Adipocyte (in vitro differentiated cells): ENCODE data around the gene E2F6.

Experiments used
- DNase-seq: peaks from one replicate; pipeline ENCODE4 v3.0.0-alpha.2; 2015; ENCODE audit warnings: low read depth
- H3K27me3 ChIP-seq: replicated peaks from 2 replicates; pipeline ENCODE4 v1.7.0; 2013; ENCODE audit warnings: mild to moderate bottlenecking, low read length, moderate library complexity; ENCODE audit not compliant: control insufficient read depth, insufficient read depth
- H3K36me3 ChIP-seq: 2 replicates; pipeline ENCODE4 v1.7.0; 2013; ENCODE audit warnings: low read length, mild to moderate bottlenecking, moderate library complexity; ENCODE audit not compliant: control insufficient read depth, insufficient read depth, severe bottlenecking
- H3K4me1 ChIP-seq: 2 replicates; pipeline ENCODE4 v1.7.0; 2013; ENCODE audit warnings: mild to moderate bottlenecking, low read length, moderate library complexity; ENCODE audit not compliant: control insufficient read depth, insufficient read depth
- H3K4me3 ChIP-seq: 2 replicates; pipeline ENCODE4 v1.7.0; 2013; ENCODE audit warnings: mild to moderate bottlenecking, low read length, moderate library complexity
- H3K9ac ChIP-seq: 2 replicates; pipeline ENCODE4 v1.7.0; 2013; ENCODE audit warnings: mild to moderate bottlenecking, low read length, moderate library complexity
- H3K9me3 ChIP-seq: 2 replicates; pipeline ENCODE4 v1.7.0; 2013; ENCODE audit warnings: mild to moderate bottlenecking, low read length, moderate library complexity; ENCODE audit not compliant: control insufficient read depth

Gene E2F6

DNA sequence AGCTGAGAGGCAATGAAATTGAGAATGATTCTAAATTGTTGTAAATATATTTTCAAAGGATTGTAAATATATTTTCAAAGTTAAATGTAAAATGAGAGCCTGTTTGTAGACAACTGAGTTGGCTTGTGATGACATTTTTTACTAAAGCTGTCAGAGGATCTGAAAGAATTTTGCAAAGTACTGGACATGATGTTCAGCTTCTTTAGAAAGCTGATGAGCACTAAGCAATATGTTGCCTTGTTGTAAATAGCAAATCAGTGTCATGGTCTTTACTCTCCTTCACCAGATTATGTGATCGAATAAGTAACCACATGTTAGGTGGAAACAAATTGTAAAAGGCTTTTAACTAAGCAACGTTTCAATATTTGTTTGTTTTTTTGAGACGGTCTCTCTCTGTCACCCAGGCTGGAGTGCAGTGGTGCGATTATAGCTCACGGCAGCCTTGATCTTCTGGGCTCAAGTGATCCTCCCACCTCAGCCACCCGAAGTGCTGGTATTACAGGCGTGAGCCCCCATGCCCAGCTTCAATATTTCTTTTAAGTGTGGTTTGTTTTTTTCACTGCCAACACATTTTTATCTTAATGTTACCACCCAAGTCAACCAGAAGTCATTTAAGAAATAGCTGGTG is 44.0 kb downstream of the E2F6 start:
- Histone ChIP-seq H3K9ac (peak overlapping the region; percentile 81), H3K27me3 (no peaks in the 10 kb centered on the region), H3K36me3 (no peaks in the 10 kb centered on the region), H3K4me3 (peak overlapping the region; percentile 48), H3K9me3 (peaks cover 7% of the 10 kb centered on the region), H3K4me1 (peaks cover 41% of the 10 kb centered on the region)
- no peak for DNase-seq

DNA sequence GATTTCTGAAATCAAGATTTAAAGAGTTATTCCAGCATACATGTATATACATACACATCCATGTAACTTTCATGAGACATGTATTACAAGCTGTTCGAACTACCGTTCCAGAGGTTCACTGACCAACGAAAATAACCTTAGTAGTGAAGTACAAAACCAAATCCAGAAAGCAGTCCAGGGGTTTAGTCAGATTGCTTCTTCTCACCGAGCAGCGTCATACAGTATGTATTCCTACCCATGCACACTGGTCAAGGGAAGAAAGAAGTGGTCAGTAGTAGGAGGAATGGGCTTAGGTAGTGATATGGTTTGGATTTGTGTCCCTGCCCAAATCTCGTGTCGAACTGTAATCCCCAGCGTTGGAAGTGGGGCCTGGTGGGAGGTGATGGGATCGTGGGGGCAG is 45.3 kb downstream of the E2F6 start:
- Histone ChIP-seq H3K9ac (peak overlapping the region; percentile 81), H3K27me3 (no peaks in the 10 kb centered on the region)

DNA sequence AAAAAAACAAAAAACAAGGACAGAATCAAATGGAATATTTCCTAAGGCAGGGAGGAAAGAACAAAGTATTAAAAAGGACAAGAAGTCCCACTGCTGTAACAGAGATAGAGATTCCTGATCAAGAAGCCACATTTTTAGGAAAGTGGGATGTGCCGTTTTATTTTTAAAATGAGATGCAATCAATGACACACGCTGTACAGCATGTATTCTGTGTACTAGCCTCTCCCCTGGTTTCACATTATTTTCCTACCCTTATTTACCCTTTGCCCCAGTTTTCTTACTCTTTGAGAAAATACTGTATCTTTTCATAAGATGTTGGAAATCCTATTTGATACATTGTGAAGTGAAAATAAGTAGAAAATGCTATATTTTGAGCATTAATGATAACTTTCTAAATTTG is 45.8 kb downstream of the E2F6 start:
- Histone ChIP-seq H3K4me1 (peaks cover 46% of the 10 kb centered on the region), H3K9me3 (peaks cover 7% of the 10 kb centered on the region), H3K27me3 (no peaks in the 10 kb centered on the region), H3K4me3 (peak overlapping the region; percentile 66), H3K36me3 (no peaks in the 10 kb centered on the region), H3K9ac (peak overlapping the region; percentile 81)
- peak; percentile 33 for DNase-seq

More for the DNA sequence above, 45.3 kb downstream of the E2F6 start:
- Histone ChIP-seq H3K4me3 (peak overlapping the region; percentile 66), H3K9me3 (peaks cover 7% of the 10 kb centered on the region), H3K36me3 (no peaks in the 10 kb centered on the region), H3K4me1 (peaks cover 46% of the 10 kb centered on the region)
- no peak for DNase-seq

GRCh38 chr2:11419781-11420180 is 46.2 kb downstream of the E2F6 start:
- peaks cover 46% of the 10 kb centered on the region for H3K4me1 ChIP-seq
- peak overlapping the region; percentile 81 for H3K9ac ChIP-seq
- H3K27me3 ChIP-seq: no peaks in the 10 kb centered on the region
- H3K4me3 ChIP-seq: peak overlapping the region; percentile 66
- peak; percentile 50 for DNase-seq
- H3K9me3 ChIP-seq: peaks cover 7% of the 10 kb centered on the region
- no peaks in the 10 kb centered on the region for H3K36me3 ChIP-seq

DNA sequence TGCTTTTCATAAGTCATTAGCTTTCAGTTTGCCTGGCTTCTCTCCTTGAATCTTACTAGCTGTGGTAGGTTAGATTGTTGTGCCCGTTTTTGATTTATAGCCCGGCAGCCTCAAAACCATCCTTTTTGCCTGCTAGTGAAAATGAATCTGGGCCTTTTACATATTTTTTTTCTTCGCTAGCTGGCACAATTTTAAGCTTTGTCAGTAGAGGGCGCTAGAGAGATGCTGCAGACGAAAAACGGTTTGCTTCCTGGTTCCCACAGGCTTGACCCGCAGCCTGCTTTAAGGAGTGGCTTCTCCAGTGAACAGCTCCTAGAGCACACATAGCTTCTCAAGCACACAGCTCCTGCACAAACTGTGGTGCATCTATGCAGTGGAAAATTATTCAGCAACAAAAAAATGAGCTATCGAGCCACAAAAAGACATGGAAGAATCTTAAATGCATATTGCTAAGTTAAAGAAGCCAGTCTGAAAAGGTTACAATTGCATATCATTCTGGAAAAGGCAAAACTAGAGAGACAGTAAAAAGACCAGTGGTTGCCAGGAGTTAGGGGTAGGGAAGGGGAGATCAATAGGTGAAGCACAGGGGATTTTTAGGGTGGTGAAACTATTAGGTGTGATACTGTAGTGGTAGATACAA is 47.9 kb downstream of the E2F6 start:
- peaks cover 7% of the 10 kb centered on the region for H3K9me3 ChIP-seq
- H3K4me1 ChIP-seq: peaks cover 42% of the 10 kb centered on the region
- no peak overlapping the region for H3K4me3 ChIP-seq
- no peak for DNase-seq
- H3K9ac ChIP-seq: no peak overlapping the region
- no peaks in the 10 kb centered on the region for H3K36me3 ChIP-seq
- no peaks in the 10 kb centered on the region for H3K27me3 ChIP-seq

DNA sequence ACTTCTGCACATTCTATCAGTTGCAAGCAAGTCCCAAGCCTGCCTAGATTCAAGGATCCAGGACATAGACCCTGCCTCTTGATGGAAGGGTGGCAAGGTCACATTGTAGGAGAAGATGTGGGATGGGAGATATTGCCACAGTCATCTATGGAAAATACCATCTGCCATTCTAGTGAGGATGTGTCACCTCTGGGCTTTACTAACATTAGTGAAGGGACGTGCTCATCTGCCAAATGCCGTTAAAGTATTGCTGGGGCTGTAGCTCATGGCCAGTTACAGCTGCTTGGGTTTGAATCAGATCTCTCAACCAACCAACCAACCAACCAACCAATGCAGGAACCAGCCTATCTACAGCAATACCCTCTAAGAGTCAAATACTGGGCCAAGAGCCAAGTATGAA is 49.0 kb downstream of the E2F6 start:
- no peak for DNase-seq
- no peak overlapping the region for H3K9ac ChIP-seq
- peaks cover 31% of the 10 kb centered on the region for H3K4me1 ChIP-seq
- H3K9me3 ChIP-seq: peaks cover 7% of the 10 kb centered on the region
- H3K27me3 ChIP-seq: no peaks in the 10 kb centered on the region
- no peaks in the 10 kb centered on the region for H3K36me3 ChIP-seq
- no peak overlapping the region for H3K4me3 ChIP-seq

- Histone ChIP-seq H3K4me3 (no peak overlapping the region), H3K4me1 (peaks cover 30% of the 10 kb centered on the region), H3K9ac (no peak overlapping the region), H3K9me3 (peaks cover 7% of the 10 kb centered on the region), H3K36me3 (no peaks in the 10 kb centered on the region), H3K27me3 (no peaks in the 10 kb centered on the region)
- no peak for DNase-seq
Measured at GRCh38 chr2:11416186-11416585, 49.8 kb downstream of the E2F6 start.

DNA sequence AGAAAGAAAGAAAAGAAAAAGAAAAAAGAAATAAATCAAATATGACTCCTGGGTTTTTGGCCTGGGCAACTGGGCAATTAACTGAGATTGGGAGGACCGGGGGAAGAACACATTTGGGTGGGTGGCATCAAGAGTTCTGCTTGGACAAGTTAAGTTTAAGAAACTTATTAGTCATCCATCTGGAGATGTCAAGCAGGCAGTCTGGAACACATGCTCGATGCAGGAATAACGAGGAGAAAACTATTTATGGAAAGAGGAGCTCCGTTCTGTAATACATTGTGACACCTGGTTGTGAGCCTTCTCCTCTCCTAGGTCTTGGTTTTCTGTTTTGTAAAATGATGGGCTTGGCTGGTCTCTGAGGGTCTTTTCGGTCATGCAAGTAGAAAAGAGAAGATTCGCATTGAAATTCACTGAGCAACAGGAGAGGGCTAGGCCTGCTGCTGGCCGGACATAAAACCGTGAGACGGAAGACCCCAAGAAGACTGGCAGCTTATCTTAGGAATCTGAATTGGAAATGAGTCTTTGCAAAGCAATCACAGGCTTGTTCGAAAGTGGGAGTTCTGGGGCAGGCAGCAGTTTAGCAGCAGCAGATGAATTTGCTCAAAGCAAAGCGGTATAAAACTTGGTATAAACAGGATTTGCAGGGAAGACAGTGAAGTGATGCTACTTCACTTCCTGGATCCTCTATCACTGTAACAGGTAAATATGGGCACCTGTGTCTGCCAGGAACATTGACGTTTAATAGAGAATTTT is 51.4 kb downstream of the E2F6 start:
- Histone ChIP-seq H3K4me1 (peaks cover 26% of the 10 kb centered on the region), H3K27me3 (no peaks in the 10 kb centered on the region), H3K36me3 (no peaks in the 10 kb centered on the region), H3K9ac (no peak overlapping the region), H3K4me3 (no peak overlapping the region), H3K9me3 (peaks cover 7% of the 10 kb centered on the region)
- DNase-seq: no peak

DNA sequence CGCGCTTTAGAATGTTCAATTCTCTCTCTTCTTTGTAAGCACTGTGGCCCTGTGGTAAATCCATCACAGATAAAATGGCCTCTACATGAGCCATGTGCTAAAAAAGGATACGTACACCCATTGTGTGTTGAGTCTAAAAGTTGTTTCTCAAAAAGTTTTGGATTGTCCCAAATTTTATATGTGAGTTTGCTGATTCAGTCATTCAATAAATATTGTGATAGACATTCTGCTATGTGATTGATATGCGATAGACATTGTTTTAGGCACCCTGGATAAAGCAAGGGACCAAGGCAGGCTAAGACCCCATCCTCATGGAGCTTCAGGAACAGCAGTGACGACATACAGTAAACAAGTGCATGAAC is 53.5 kb downstream of the E2F6 start:
- peaks cover 45% of the 10 kb centered on the region for H3K4me1 ChIP-seq
- H3K9ac ChIP-seq: peak overlapping the region; percentile 71
- no peaks in the 10 kb centered on the region for H3K27me3 ChIP-seq
- H3K9me3 ChIP-seq: no peaks in the 10 kb centered on the region
- H3K4me3 ChIP-seq: no peak overlapping the region
- no peak for DNase-seq
- H3K36me3 ChIP-seq: no peaks in the 10 kb centered on the region

GRCh38 chr2:11411768-11412448 is 54.1 kb downstream of the E2F6 start:
- Histone ChIP-seq H3K4me1 (peaks cover 50% of the 10 kb centered on the region), H3K4me3 (peak overlapping the region; percentile 77), H3K9ac (peak overlapping the region; percentile 71), H3K27me3 (no peaks in the 10 kb centered on the region), H3K9me3 (no peaks in the 10 kb centered on the region), H3K36me3 (no peaks in the 10 kb centered on the region)
- peak; percentile 88 for DNase-seq

DNA sequence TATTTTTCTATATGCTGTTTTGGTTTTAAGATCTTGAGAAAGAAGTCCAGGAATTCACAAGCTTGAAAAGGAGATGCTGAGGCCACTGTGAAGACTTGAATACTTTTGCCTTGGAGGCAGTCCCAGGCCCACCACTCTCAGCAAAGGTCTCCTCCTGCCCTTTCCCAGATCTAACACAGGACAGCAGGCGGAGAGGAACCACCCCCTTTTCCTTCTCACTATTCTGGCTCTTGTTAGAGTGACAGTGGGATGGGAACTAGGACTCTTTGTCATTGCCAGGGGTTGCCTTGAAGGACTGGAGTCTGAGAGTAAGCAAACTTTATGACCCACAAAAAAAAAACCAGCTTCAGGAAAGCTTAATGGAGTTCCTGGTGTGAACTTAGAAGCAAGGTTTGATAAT is 54.7 kb downstream of the E2F6 start:
- H3K4me3 ChIP-seq: peak overlapping the region; percentile 77
- H3K9ac ChIP-seq: peak overlapping the region; percentile 71
- DNase-seq: no peak
- H3K9me3 ChIP-seq: no peaks in the 10 kb centered on the region
- H3K36me3 ChIP-seq: no peaks in the 10 kb centered on the region
- no peaks in the 10 kb centered on the region for H3K27me3 ChIP-seq
- peaks cover 56% of the 10 kb centered on the region for H3K4me1 ChIP-seq
